HG02885 (cell line): Measurements from ENCODE around the gene TMPRSS9.

Source experiments
- ATAC-seq: cut with Tn5 transposase; IDR thresholded peaks from one replicate; pipeline ENCODE4 v1.9.1; 2021; ENCODE audit warnings: mild to moderate bottlenecking; ENCODE audit not compliant: unreplicated experiment, poor library complexity

Gene TMPRSS9

DNA sequence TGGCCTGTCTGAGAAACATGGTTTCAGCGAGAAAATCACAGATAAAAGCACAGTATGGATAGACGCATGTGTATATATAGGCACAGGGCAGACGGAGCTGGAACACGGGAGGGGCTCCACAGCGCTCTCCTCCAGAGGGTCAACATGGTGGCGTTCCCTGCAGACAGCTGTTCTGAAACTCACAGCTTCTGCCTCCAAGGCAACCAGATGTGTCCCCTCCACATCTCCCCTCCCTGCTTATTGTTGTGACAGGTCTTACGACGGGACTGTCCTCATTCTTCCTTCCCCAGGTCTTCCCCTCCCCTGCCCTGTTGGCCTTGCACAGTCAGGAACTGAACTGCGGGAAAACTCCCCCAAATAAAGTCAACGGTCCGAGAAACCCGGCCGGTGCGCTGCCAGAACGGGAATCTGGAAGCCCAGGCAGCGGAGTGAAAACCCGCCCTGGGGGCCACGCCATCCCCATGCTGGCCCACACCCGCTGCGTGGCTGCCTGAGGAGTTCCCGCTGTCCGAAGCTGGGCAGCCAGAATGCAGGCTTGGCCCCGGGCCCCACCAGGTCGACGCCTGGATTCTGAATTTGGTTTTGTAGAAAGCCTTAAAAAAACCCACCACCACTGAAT lies 70.0 kb downstream of the TMPRSS9 start:
- no peak for ATAC-seq

DNA sequence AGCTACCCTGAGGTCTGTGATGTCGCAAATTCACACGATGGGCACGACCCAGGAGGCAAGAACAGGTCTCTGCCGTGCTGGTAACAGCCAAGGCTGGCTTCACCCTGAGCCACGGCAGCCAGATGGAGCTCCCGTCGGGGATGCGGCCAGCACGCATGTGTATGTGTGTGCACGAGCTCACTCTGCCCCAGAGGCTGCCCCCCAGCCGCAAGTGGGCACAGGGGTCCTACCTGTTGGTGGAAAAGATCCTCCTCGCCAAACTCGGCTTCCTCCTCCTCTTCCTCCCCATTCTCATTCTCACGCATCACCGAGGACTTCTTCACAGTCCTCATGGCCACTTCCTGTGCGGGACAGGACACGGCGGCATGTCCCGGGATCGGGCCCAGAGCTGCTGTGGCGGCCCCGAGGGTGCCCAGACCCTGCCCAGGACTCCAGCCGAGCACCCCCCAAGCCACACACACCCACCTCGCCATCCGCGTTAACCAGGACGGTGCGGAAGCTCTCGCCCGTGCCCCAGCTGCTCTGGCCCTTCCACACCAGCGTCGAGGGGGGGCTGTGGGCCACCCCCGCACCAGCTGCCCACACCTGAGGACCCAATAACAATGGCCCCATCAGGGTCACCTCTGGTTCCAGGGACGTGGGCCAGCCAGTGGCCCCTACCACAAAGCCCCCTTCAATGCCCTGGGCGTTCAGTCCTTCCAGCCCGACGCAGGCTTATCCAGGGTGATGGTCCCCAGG lies 71.4 kb downstream of the TMPRSS9 start:
- no peak for ATAC-seq

DNA sequence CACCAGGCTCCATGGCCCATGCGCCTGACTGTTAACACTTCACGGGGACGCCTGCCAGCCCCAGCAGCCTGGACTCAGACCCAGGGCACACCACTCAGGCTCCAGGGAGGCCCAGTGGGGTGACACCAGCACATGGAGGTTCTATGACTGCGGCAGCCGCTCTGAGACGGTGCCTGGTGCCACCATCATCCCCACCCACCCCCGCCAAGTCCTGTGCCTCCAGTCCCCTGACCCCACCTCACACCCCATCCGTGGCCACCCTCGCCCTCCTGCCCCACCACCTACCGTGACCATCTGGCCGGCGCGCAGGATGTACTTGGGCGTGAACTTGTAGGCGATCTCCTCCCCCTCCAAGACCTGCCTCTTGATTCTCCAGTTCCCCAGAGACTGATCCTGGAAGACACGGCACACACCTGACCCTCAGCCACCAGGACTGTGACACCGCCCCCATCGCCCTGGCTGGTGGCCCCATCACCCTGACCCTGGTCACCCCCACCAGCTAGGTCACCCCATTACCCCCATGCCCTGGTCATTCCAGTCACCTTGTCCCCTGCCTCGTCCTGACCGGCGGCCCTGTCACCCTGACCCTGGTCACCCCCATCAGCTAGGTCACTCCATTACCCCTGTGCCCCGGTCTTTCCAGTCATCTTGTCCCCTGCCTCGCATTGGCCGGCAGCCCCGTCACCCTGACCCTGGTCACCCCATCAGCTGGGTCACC lies 72.2 kb downstream of the TMPRSS9 start:
- ATAC-seq = no peak

DNA sequence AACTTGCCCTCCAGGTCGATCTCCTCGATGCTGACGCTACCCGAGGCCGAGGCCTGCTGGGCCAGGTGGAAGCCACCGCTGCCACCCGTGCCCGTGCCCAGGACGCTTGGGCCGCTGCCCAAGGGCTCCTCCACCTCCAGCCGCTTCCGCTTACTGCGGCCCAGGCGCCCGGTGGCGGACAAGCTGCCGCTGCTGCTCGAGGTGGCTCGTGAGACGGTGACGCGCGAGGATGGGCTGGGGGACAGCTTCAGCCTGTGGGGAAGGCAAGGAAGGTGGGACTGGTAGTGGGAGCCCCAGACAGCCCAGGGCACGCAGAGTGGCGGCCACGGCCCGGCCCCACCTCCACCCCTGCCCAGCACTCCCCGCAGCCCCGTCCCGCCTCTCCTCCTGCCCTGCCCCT lies 73.8 kb downstream of the TMPRSS9 start:
- no peak for ATAC-seq

DNA sequence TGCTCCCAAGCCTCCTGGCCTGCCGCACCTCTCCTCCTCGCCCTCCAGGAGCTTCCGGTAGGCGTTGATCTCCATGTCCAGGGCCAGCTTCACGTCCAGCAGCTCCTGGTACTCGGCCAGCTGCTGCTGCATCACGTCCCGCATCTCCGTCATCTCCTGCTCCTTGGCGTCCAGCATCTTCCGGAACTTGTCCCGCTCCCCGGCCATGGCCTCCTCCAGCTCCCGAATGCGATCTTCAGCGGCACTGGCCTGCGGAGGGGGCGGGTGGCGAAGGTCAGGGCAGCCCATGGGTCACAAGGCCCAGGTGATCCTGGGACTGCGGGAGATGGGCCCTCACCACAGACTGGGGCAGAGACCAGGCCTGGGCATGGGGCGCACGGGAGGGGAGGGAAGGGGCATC lies 74.2 kb downstream of the TMPRSS9 start:
- ATAC-seq = no peak

DNA sequence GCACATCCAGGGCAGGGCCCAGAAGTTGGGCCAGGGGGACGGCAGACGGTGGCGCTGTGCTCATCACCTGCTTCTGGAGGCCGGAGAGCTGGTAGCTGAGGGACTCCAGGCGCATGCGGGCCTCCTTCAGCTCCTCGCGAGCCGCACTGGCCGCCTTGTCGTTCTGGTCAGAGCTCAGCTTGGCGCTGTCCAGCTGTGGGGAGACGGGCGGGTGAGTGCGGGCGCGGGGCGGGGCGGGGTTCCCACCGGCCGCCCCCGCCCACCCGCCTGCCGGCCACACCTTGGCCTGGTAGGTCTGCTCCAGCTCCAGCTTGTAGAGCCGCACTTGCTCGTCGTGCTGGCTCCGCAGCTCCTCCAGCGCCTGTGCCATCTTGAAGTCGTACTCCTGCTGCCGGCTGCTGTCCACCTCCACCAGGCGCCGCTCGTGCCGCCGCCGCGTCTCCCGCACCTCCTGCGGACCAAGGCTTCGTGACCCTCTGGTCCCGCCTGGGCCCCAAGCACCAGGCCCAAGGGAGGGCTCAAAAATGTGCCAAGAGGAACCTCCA lies 74.7 kb downstream of the TMPRSS9 start:
- no peak for ATAC-seq

DNA sequence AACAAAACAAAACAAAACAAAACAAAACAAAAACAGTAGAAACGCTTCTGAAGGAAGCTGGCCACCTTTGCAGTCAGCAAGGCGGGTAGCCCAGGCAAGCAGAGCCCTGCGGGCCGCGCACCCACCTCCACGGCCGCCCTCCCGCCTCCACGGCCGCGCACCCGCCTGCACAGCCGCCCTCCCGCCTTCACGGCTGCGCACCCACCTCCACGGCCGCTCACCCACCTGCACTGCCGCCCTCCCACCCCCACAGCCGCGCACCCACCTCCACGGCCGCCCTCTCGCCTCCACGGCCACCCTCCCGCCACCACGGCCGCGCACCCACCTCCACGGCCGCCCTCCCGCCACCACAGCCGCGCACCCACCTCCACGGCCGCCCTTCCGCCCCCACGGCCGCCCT lies 76.3 kb downstream of the TMPRSS9 start:
- ATAC-seq = no peak

DNA sequence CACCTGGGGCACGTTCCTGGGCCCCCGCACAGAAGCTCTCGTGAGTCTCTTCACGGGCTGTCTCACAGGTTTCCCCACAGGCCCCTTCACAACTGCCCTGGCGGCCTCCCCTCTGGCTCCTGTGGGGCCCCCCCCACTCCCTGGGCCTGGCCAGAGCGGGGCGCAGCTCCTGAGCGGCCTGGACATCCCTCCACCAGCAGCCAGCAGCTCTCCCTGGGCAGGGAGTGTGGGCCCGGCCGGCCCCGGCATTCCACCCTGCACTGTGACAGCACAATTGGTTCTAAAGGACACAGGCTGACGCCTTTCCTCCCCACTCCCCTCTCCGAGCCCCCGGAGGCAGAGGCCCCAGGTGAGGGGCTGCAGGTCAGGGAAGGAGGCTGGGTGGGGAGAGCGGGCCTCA lies 76.9 kb downstream of the TMPRSS9 start:
- ATAC-seq = no peak

DNA sequence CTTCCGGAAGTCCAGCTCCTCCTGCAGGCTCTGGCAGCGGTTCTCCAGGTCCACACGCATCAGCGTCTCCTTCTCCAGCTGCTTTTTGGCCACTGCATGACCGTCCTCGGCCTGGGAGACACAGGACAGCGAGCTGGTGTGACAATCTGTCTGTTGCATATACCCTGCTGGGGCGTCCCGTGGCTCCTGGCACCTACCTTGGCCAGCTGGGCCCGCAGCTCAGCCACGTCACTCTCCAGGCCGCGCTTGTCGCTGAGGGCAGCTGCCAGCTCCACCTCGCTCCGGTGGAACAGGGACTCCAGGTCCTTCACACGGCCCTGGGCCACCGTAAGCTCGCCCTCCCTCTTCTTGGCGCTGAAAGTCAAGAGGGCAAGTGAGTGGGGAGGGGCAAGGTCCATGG lies 78.1 kb downstream of the TMPRSS9 start:
- ATAC-seq = no peak

DNA sequence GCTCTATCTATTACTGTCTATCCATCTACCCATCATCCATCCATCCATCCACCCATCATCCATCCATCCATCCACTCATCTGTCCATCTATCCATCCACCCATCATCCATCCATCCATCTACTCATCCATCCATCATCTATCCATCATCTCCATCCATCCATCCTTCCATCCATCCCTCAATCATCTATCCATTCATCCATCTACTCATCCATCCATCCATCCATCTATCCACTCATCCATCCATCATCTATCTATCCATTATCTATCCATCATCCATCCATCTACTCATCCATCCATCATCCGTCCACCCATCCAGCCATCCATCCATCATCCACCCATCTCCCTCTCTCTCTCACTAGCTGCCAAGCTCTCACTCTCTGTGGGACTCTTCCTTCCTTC lies 80.5 kb downstream of the TMPRSS9 start:
- ATAC-seq = no peak

DNA sequence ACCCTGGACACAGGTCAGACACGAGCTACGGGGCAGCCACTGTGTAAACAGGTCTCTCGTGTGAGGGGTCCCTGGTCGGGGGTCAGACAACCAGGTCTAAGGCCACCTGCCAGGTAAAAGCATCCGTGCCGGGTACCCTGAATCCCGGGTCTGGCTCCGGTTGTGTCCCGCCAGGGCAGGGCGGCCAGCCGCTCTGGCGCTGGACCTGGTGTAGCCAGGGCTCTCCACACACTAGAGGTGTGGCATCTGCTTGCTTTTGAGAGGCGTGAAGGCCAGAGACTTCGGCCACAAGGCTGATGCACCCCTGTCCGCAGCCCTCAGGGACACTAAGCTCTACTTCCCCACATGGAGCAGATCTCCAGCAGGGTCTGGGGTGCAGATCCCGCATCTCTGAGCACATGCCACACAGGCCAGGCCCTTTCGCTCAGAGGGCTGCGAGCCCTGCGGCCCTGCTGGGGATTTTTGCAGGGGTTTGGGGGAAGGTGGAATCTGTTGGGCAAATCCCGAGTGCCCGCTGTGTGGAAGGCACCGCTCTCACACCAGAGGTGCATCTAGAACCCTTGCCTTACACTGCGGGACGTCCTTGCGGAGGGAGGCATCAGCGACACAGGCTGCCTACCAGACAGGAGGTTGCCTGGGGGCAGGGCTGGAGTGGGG lies 81.2 kb downstream of the TMPRSS9 start:
- no peak for ATAC-seq

DNA sequence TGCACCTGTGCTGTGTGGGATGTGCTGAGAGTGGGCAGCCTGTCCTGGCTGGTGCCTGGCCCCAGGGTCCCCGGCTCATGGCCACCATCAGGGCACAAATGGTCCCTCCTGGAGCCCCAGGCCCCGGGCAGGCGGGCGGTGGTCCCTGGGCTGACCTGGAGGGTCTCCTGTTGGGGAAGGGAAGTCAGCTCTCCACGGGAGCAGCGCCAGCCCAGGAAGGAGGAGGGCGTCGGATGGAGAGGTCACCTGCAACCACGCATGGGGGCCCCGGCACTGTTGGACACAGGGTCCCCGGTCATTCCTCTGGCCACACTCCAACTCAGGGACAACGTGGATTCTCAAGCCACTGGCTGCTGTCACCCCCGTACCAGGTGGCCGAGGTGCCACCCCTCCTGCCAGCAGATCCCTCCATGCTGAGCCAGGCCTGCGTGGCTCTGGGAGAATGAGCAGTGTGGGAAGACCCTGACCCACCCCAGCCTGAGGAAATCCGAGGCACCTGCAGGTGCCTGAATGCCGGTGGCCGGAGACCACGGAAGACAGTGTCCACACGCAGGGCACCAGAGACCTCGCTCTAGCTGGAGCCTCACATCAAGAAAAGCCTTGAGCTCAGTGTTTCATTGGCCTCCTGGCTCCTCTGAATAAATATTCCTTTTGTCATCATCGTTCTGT lies 83.2 kb downstream of the TMPRSS9 start:
- ATAC-seq = no peak

DNA sequence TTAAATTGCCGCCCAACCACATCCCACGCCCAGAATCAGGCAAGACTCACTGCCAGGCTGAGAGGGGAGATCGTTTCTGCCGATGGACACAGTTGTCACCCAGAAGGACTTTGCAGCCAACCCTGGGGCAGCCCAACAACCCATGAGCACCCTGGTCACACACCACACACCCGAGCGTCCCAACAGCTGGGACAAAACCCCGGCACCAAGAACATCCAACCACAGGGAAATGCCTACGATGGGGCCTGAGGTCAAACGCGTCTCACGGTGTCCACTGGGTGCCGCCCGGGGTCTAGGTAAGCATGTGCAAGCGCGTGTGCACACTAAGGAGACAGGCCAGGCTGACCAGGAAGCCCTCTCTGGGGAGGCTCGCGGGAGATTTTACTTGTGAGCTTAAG lies 83.7 kb downstream of the TMPRSS9 start:
- no peak for ATAC-seq

DNA sequence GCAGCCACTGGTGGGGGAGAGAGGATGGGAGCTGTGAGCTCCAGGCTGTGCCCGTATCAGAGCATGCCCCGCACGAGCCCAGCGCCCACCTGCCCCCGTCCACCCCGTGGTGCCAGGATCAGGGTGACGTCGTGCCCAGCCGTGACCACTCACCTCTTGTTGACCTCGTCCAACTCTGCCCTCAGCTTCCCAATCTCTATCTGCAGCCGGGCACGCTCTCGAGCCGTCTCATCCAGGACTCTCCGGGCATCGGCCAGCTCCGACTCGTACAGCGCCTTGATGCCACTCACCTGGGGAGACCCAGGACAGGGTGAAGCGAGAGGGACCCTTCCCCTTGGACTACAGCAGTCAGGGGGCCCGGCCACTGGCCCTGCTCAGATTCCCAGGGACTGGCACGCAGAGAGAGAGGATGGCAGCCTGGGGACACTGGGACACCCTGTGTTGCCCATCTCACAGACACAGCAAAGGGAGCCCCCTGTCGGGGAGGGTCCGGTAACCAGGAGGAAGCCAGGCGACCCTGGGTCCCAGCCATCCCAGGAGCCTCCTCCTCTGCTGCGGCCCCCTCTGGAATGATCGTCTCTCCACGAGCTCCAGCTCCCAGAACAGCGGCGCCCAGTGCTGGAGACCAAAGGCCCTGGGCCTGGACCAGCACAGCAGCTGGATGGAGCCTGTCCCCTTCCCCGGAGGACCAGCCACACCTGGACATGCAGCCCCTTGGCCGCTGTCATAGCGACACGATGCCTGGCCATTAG lies 84.4 kb downstream of the TMPRSS9 start:
- ATAC-seq = no peak

DNA sequence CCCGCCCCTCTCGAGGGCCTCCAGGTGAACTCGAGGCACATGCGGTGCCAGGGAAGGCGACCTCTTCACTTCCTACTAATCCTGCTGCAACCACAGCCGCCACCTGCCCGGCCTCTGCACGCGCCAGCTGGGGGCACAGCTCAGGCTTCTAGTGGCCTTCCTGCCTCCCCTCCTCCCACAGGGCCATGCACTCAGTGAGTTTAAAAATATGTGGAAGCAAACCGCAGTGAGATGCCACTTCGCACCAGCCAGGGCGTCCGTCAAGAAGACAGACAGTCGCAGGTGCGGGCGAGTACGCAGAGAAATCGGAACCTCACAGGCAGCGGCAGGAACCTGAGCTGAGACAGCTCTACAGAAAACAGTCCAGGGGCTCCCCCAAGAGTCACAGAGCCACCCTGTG lies 86.3 kb downstream of the TMPRSS9 start:
- no peak for ATAC-seq

DNA sequence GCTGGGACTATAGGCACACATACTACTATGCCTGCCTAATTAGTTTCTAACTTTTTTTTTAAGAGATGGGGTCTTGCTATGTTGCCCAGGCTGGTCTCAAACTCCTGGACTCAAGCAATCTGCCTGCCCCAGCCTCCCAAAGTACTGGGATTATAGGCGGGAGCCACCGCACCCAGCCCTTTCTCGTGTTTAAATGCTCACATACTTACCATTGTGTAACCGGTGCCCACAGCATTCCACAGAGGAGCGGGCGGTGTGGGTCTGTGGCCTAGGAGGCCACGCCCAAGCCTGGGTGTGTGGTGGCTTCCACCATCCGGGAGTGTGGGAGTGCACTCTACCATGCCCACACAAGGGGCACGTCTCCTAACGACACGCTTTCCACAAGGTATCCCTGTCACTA lies 89.0 kb downstream of the TMPRSS9 start:
- no peak for ATAC-seq

DNA sequence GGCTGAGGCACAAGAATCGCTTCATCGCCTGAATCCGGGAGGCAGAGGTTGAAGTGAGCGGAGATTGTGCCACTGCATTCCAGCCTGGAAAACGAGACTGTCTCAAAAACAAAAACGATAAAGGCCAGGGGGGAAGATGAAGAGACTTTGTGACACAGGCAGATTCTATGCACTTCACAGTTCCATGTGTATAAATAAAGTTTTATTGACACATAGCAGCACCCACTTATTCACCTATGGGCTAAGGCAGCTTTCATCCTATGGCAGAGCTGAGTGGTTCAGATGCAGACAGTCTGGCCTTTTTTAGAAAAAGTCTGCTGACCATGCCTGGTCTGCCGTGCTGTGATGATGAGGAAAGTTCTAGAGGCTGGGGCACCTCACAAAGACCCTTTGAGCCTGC lies 91.1 kb downstream of the TMPRSS9 start:
- ATAC-seq = no peak

DNA sequence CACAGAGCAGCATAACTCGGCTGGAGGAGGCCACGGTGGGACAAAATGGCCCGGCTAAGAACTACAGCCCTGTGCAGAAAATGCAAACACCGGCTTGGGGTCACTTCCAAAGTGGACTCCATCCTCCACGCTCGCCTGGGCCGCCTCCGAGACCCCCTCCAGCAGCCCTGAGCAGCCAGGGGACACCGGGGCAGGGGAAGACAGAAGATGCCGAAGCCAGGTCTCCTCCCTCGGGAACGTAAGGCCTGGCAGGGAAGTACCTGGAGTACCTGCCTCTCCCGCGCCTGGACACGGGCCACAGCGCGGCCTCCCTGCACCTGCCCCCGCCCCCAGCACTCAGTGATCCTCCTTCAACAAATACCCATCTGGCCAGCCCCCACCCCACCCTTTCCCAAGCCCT lies 91.7 kb downstream of the TMPRSS9 start:
- no peak for ATAC-seq

DNA sequence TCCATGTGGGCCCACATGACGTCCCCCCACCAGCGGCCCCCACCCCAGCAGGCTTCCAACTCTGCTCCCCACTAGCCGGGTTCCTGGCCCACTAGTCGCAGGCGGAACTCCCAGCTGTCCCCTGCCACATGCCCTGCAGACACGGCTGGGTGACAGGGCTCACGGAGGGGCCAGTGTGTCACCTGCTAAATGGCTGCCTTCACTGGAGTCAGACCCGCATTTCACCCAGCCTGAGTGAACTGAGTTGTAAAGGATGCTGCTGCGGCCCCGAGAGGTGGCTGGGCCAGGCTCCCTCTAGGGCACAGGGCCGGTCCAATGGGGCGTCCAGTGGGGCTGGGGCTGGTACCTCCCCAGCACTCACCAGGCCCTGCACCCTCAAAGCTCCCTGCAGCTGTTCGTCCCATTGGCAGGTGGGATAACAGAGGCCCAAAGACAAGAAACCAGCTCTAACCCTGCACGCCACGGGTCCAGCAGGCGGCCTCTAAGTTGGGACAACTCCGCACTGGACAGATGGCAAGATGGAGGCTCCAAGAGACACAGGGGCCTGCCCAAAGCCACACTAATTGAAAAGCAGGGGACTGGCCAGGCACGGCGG lies 93.5 kb downstream of the TMPRSS9 start:
- no peak for ATAC-seq
